Neural cell (in vitro differentiated cells): ENCODE results near the gene CABCOCO1. TPM values are rescaled to one million over a fixed set of nuclear protein-coding genes. Genes with fewer than 3 reads are reported as not detected.

Experiments used
- H2AFZ ChIP-seq: fragments of 200-600, 300-800 bp; sonication (generic), shearing (Covaris generic); 2 replicates; pipeline ENCODE4 v1.6.0; 2014; ENCODE audit warnings: low read depth, mild to moderate bottlenecking, antibody characterized with exemption, low read length, moderate library complexity
- H3F3A ChIP-seq: fragments of 200-600 bp; shearing (Covaris generic); 2 replicates; pipeline ENCODE4 v1.6.1; 2016; ENCODE audit warnings: mild to moderate bottlenecking, moderate library complexity, mixed read lengths, antibody characterized with exemption, low read length; ENCODE audit not compliant: insufficient read depth, poor library complexity, severe bottlenecking
- H3K27ac ChIP-seq: fragments of 200-600, 300-800 bp; sonication (generic), shearing (Covaris generic); 2 replicates; pipeline ENCODE4 v1.5.1; 2014; ENCODE audit warnings: mild to moderate bottlenecking, low read length, moderate library complexity
- H3K27me3 ChIP-seq: fragments of 300-800, 200-600 bp; sonication (generic), shearing (Covaris generic); 2 replicates; pipeline ENCODE4 v1.6.0; 2014; ENCODE audit warnings: mild to moderate bottlenecking, low read depth, low read length, moderate library complexity; ENCODE audit not compliant: insufficient read depth
- H3K36me3 ChIP-seq: fragments of 300-800, 200-600 bp; sonication (generic), shearing (Covaris generic); 2 replicates; pipeline ENCODE4 v1.5.1; 2014; ENCODE audit warnings: mild to moderate bottlenecking, antibody characterized with exemption, low read length, moderate library complexity; ENCODE audit not compliant: insufficient read depth
- H3K4me2 ChIP-seq: fragments of 300-800, 200-600 bp; sonication (generic), shearing (Covaris generic); 2 replicates; pipeline ENCODE4 v1.6.0; 2014; ENCODE audit warnings: mild to moderate bottlenecking, low read length
- H3K4me3 ChIP-seq: fragments of 300-800, 200-600 bp; sonication (generic), shearing (Covaris generic); 2 replicates; pipeline ENCODE4 v1.5.1; 2014; ENCODE audit warnings: mild to moderate bottlenecking, low read length, moderate library complexity
- H3K79me2 ChIP-seq: fragments of 200-600 bp; shearing (Covaris generic); replicated peaks from 2 replicates; pipeline ENCODE4 v1.6.0; 2014; ENCODE audit warnings: mild to moderate bottlenecking, low read length, moderate library complexity; ENCODE audit not compliant: insufficient read depth
- H3K9ac ChIP-seq: fragments of 300-800, 200-600 bp; sonication (generic), shearing (Covaris generic); 2 replicates; pipeline ENCODE4 v1.6.1; 2016; ENCODE audit warnings: mild to moderate bottlenecking, low read length, mixed read lengths
- H3K9me2 ChIP-seq: fragments of 200-600 bp; shearing (Covaris generic); 2 replicates; pipeline ENCODE4 v1.6.1; 2016; ENCODE audit warnings: mild to moderate bottlenecking, low read length, mixed read lengths; ENCODE audit not compliant: insufficient read depth
- H3K9me3 ChIP-seq: fragments of 200-600, 300-800 bp; sonication (generic), shearing (Covaris generic); 2 replicates; pipeline ENCODE4 v1.6.1; 2016; ENCODE audit warnings: mild to moderate bottlenecking, mixed run types, low read length, moderate library complexity, mixed read lengths
- H4K20me1 ChIP-seq: fragments of 200-600 bp; shearing (Covaris generic); 2 replicates; pipeline ENCODE4 v1.6.1; 2016; ENCODE audit warnings: mild to moderate bottlenecking, mixed run types; ENCODE audit not compliant: insufficient read depth
- CTCF ChIP-seq: fragments of 450-650 bp; IDR thresholded peaks from 2 replicates; pipeline ENCODE4 v1.5.1; 2014; ENCODE audit warnings: antibody characterized with exemption, mild to moderate bottlenecking, moderate library complexity; ENCODE audit not compliant: poor library complexity, severe bottlenecking
- EP300 ChIP-seq: fragments of 450-650 bp; conservative IDR thresholded peaks from 2 replicates; pipeline ENCODE4 v1.6.1; 2014; ENCODE audit warnings: antibody characterized with exemption, mild to moderate bottlenecking, moderate library complexity; ENCODE audit not compliant: poor library complexity, severe bottlenecking
- EZH2 ChIP-seq: fragments of 200-600, 300-800 bp; shearing (Covaris generic), sonication (generic); IDR thresholded peaks from 2 replicates; pipeline ENCODE4 v1.6.1; 2014; ENCODE audit warnings: antibody characterized with exemption, low read length, borderline replicate concordance, mild to moderate bottlenecking; ENCODE audit not compliant: insufficient read depth, poor library complexity, severe bottlenecking
- MXI1 ChIP-seq: fragments of 450-650 bp; conservative IDR thresholded peaks from 2 replicates; pipeline ENCODE4 v1.6.1; 2014; ENCODE audit warnings: antibody characterized with exemption, mild to moderate bottlenecking; ENCODE audit not compliant: poor library complexity, severe bottlenecking
- POLR2AphosphoS5 ChIP-seq: IDR thresholded peaks from 2 replicates; pipeline ENCODE4 v1.6.1; 2012
- RAD21 ChIP-seq: fragments of 450-650 bp; conservative IDR thresholded peaks from 2 replicates; pipeline ENCODE4 v1.6.1; 2014; ENCODE audit warnings: antibody characterized with exemption, mild to moderate bottlenecking, moderate library complexity
- SMC3 ChIP-seq: fragments of 450-650 bp; conservative IDR thresholded peaks from 2 replicates; pipeline ENCODE4 v1.6.1; 2014; ENCODE audit warnings: antibody characterized with exemption, mild to moderate bottlenecking, moderate library complexity; ENCODE audit not compliant: poor library complexity
- TAF1 ChIP-seq: IDR thresholded peaks from 2 replicates; pipeline ENCODE4 v1.6.1; 2012; ENCODE audit warnings: low read depth
- polyA plus RNA-seq: library from polyadenylated mRNA; depleted of rRNA; stranded (reverse); fragments of >200 nt; gene quantifications from 2 replicates; pipeline ENCODE4 v1.2.3, GENCODE V29; 2014
- TF ChIP-seq, protein P1 (sequence below): IDR thresholded peaks from 2 replicates; pipeline ENCODE4 v1.6.1; 2012; ENCODE audit warnings: borderline replicate concordance

CABCOCO1 gene
- polyA plus RNA-seq, 1 donor from 2014 or later = 0.31 TPM

GRCh38 chr10:61759751-61760150, 97.0 kb downstream of the CABCOCO1 start:
- Histone ChIP-seq H3K9me2 (no peaks in the 10 kb centered on the region), H3K27ac (no peak overlapping the region), H3K27me3 (no peaks in the 10 kb centered on the region), H3K4me3 (no peak overlapping the region), H3K9ac (no peak overlapping the region), H3K9me3 (no peaks in the 10 kb centered on the region), H2AFZ (no peak overlapping the region), H3K79me2 (no peaks in the 10 kb centered on the region), H3K36me3 (no peaks in the 10 kb centered on the region), H3F3A (no peaks in the 10 kb centered on the region), H3K4me2 (no peak overlapping the region), H4K20me1 (no peaks in the 10 kb centered on the region)
- no peak for TF ChIP-seq TAF1
- TF ChIP-seq POLR2AphosphoS5 = no peak
- TF ChIP-seq, protein P1, sequence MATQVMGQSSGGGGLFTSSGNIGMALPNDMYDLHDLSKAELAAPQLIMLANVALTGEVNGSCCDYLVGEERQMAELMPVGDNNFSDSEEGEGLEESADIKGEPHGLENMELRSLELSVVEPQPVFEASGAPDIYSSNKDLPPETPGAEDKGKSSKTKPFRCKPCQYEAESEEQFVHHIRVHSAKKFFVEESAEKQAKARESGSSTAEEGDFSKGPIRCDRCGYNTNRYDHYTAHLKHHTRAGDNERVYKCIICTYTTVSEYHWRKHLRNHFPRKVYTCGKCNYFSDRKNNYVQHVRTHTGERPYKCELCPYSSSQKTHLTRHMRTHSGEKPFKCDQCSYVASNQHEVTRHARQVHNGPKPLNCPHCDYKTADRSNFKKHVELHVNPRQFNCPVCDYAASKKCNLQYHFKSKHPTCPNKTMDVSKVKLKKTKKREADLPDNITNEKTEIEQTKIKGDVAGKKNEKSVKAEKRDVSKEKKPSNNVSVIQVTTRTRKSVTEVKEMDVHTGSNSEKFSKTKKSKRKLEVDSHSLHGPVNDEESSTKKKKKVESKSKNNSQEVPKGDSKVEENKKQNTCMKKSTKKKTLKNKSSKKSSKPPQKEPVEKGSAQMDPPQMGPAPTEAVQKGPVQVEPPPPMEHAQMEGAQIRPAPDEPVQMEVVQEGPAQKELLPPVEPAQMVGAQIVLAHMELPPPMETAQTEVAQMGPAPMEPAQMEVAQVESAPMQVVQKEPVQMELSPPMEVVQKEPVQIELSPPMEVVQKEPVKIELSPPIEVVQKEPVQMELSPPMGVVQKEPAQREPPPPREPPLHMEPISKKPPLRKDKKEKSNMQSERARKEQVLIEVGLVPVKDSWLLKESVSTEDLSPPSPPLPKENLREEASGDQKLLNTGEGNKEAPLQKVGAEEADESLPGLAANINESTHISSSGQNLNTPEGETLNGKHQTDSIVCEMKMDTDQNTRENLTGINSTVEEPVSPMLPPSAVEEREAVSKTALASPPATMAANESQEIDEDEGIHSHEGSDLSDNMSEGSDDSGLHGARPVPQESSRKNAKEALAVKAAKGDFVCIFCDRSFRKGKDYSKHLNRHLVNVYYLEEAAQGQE = no peak
- no peak for TF ChIP-seq EZH2
- TF ChIP-seq CTCF = no peak
- no peak for TF ChIP-seq RAD21

- Histone ChIP-seq H3K4me2 (no peak overlapping the region), H3K27ac (no peak overlapping the region), H3K79me2 (no peaks in the 10 kb centered on the region), H3F3A (no peaks in the 10 kb centered on the region), H3K9ac (no peak overlapping the region), H3K4me3 (no peak overlapping the region), H3K36me3 (no peaks in the 10 kb centered on the region), H3K27me3 (no peaks in the 10 kb centered on the region), H3K9me2 (no peaks in the 10 kb centered on the region), H2AFZ (no peak overlapping the region), H4K20me1 (no peaks in the 10 kb centered on the region), H3K9me3 (no peaks in the 10 kb centered on the region)
- TF ChIP-seq CTCF (no peak), MXI1 (no peak), EP300 (no peak), POLR2AphosphoS5 (no peak), RAD21 (no peak), TAF1 (no peak), EZH2 (no peak), SMC3 (no peak)
- TF ChIP-seq, protein P1 = no peak
Observed at GRCh38 chr10:61760943-61761824, 98.5 kb downstream of the CABCOCO1 start.
